ENCODE measurements around the gene MRPL12.

Gene MRPL12

DNA sequence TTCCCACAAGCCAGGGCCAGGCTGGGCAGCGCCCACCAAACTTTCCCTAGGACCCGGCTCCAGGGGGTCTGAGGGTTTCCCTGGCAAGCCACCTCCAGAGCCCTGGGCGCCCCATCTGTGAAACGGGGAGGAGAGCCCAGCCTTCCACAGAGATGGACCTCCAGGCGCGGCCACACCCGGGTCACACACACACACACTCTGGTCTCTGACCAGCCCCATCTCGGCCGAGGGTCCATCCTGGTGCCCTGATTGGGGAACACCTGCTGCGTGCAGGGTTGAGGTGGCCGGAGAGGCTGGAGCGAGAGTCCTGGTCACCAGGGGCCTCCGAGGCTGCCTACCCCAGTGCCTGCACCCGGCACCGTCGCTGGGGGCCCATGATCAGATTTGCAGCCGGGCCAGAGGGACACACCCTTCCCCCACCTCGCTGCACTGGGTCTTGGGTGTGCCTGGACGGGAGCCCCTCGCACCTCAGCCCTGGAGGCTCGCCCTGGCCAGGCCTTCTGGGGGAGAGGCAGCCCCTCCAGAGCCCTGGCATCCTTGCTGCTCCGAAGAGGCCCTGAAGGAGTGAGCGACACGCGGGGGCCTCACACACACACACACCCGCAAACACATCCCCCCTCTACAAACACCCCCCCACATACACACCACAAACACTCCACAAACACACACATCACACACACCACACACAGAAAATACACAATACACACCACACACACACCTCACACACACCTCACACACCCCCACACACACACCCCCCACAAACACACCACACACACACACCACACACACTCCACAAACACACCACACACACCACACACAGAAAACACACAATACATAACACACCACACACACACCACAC lies 38.7 kb downstream of the MRPL12 start:
- Mint-ChIP-seq H3K4me1 (peaks cover 4% of the 10 kb centered on the region), H3K27ac (no peak overlapping the region), H3K4me3 (no peak overlapping the region), H3K9me3 (no peaks in the 10 kb centered on the region), H3K27me3 (peaks cover 9% of the 10 kb centered on the region), H3K36me3 (no peaks in the 10 kb centered on the region)
- DNase-seq (ENCODE audit: low spot score in 2 of 2) (no peak), ATAC-seq (ENCODE audit: low read depth) (no peak)

Data from memory B cell (primary cell).